IMR-90 (cell line): ENCODE results near the gene CTBP1.

Experiments used
- CEBPB ChIP-seq: IDR thresholded peaks from 2 replicates; pipeline ENCODE4 v1.6.1; 2012; ENCODE audit warnings: low read depth, low read length, improper control_type of control experiment
- CHD1 ChIP-seq: IDR thresholded peaks from 2 replicates; pipeline ENCODE4 v1.6.1; 2012; ENCODE audit warnings: low read depth, low read length, improper control_type of control experiment
- FOS ChIP-seq: fragments of 150-350 bp; IDR thresholded peaks from 2 replicates; pipeline ENCODE4 v1.6.1; 2016; ENCODE audit warnings: low read depth, low read length
- MAFK ChIP-seq: IDR thresholded peaks from 2 replicates; pipeline ENCODE4 v1.6.1; 2012; ENCODE audit warnings: low read depth, low read length, improper control_type of control experiment
- MAZ ChIP-seq: IDR thresholded peaks from 2 replicates; pipeline ENCODE4 v1.6.1; 2012; ENCODE audit warnings: low read depth, mild to moderate bottlenecking, low read length, improper control_type of control experiment, moderate library complexity, borderline replicate concordance
- MXI1 ChIP-seq: IDR thresholded peaks from 2 replicates; pipeline ENCODE4 v1.6.1; 2012; ENCODE audit warnings: low read depth, mild to moderate bottlenecking, low read length, moderate library complexity, borderline replicate concordance
- POLR2A ChIP-seq: IDR thresholded peaks from 2 replicates; pipeline ENCODE4 v1.6.1; 2012; ENCODE audit warnings: mild to moderate bottlenecking, low read depth, low read length
- RAD21 ChIP-seq: IDR thresholded peaks from 2 replicates; pipeline ENCODE4 v1.6.1; 2012; ENCODE audit warnings: low read length, improper control_type of control experiment
- RCOR1 ChIP-seq: IDR thresholded peaks from 2 replicates; pipeline ENCODE4 v1.6.1; 2012; ENCODE audit warnings: mild to moderate bottlenecking, low read length, improper control_type of control experiment; ENCODE audit not compliant: insufficient replicate concordance
- RFX5 ChIP-seq: IDR thresholded peaks from 2 replicates; pipeline ENCODE4 v1.8.0; 2012; ENCODE audit warnings: low read depth, mild to moderate bottlenecking, low read length, moderate library complexity
- SMC3 ChIP-seq: fragments of 150-350 bp; IDR thresholded peaks from 2 replicates; pipeline ENCODE4 v1.6.1; 2016; ENCODE audit warnings: low read depth, mild to moderate bottlenecking, antibody characterized with exemption, low read length, moderate library complexity
- TF ChIP-seq, protein P1 (sequence below): conservative IDR thresholded peaks from 2 replicates; pipeline ENCODE4 v1.5.1; 2012; ENCODE audit warnings: mild to moderate bottlenecking, low read depth, low read length, improper control_type of control experiment
- TF ChIP-seq, protein P2 (sequence below): fragments of 150-350 bp; IDR thresholded peaks from 2 replicates; pipeline ENCODE4 v1.6.1; 2017; ENCODE audit warnings: mild to moderate bottlenecking, antibody characterized with exemption, low read length, low read depth

DNA sequence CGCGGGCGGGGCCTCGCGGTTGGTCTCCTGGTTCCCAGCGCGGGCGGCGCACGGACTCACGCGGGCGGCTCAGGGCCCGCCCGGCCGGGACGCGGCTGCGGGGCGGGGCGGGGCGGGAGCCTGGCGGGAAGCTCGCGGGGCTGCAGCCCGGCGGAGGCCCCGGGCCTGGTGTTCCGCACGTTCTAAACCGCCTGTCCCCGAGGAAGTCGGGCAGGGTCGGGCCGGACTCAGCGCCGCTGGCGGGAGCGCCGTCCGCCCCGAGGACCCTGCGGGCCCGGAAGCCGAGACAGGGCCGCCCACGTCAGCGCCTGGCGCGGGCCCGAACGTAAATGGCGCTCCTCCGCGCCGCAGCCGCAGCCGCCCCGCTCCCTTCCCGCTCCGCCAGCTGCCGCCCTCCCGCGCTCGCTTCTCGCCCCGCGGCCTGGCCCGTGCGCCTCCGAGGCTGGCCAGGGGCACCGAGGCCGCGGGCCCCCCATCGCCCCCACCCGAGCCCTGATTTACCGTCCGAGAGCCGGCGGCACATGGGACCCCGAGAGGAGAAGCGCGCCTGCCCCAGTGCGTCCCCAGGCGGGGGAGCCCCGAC, 309 bp upstream of the CTBP1 start:
- TF ChIP-seq RCOR1 (no peak), POLR2A (peak; percentile 58; the same call in 1 of the 2 replicates), CHD1 (no peak), MAZ (peak; percentile 86; the same call in 1 of the 2 replicates), MXI1 (peak; percentile 11; the same call in 1 of the 2 replicates), RAD21 (no peak), CEBPB (no peak), SMC3 (no peak), RFX5 (no peak), MAFK (no peak), FOS (no peak)
- TF ChIP-seq, protein P1, sequence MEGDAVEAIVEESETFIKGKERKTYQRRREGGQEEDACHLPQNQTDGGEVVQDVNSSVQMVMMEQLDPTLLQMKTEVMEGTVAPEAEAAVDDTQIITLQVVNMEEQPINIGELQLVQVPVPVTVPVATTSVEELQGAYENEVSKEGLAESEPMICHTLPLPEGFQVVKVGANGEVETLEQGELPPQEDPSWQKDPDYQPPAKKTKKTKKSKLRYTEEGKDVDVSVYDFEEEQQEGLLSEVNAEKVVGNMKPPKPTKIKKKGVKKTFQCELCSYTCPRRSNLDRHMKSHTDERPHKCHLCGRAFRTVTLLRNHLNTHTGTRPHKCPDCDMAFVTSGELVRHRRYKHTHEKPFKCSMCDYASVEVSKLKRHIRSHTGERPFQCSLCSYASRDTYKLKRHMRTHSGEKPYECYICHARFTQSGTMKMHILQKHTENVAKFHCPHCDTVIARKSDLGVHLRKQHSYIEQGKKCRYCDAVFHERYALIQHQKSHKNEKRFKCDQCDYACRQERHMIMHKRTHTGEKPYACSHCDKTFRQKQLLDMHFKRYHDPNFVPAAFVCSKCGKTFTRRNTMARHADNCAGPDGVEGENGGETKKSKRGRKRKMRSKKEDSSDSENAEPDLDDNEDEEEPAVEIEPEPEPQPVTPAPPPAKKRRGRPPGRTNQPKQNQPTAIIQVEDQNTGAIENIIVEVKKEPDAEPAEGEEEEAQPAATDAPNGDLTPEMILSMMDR = no peak
- TF ChIP-seq, protein P2, sequence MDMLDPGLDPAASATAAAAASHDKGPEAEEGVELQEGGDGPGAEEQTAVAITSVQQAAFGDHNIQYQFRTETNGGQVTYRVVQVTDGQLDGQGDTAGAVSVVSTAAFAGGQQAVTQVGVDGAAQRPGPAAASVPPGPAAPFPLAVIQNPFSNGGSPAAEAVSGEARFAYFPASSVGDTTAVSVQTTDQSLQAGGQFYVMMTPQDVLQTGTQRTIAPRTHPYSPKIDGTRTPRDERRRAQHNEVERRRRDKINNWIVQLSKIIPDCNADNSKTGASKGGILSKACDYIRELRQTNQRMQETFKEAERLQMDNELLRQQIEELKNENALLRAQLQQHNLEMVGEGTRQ = no peak
